Keratinocyte (primary cell): ENCODE measurements around the gene KRTAP12-3. TPM values are rescaled to one million over a fixed set of nuclear protein-coding genes. Genes with fewer than 3 reads are reported as not detected.

Experiments
- DNase-seq: peaks from one replicate; pipeline ENCODE4 v3.0.0-alpha.2; 2011; ENCODE audit warnings: low read depth, missing footprints, low spot score
- FAIRE-seq: peaks from 2 replicates; lab custom pipeline; 2011; peaks lifted over from hg19 to GRCh38; lab: Jason Lieb, UNC
- H2AFZ ChIP-seq: 2 replicates; pipeline ENCODE4 v1.6.0; 2012; ENCODE audit warnings: low read length, control low read depth, inconsistent platforms; ENCODE audit not compliant: control insufficient read depth
- H3K27ac ChIP-seq: 2 replicates; pipeline ENCODE4 v1.5.1; 2011; ENCODE audit warnings: low read length; ENCODE audit not compliant: control insufficient read depth, insufficient read depth
- H3K27me3 ChIP-seq: 3 replicates; pipeline ENCODE4 v1.6.0; 2011; ENCODE audit warnings: low read length; ENCODE audit not compliant: control insufficient read depth, insufficient read depth; ENCODE audit errors: extremely low read depth
- H3K36me3 ChIP-seq, 2 experiments: 2 replicates in 1 of 2; 3 replicates in 1 of 2; pipeline ENCODE4 v1.5.1; 2011; ENCODE audit warnings: low read length in 2 of 2, mild to moderate bottlenecking in 1 of 2; ENCODE audit not compliant: control insufficient read depth in 2 of 2, insufficient read depth in 2 of 2; ENCODE audit errors: extremely low read depth in 1 of 2
- H3K4me1 ChIP-seq: 3 replicates; pipeline ENCODE4 v1.5.1; 2011; ENCODE audit warnings: low read length; ENCODE audit not compliant: control insufficient read depth, insufficient read depth; ENCODE audit errors: extremely low read depth
- H3K4me2 ChIP-seq: 3 replicates; pipeline ENCODE4 v1.6.0; 2011; ENCODE audit warnings: low read depth, low read length; ENCODE audit not compliant: control insufficient read depth, insufficient read depth; ENCODE audit errors: extremely low read depth
- H3K4me3 ChIP-seq, 3 experiments: fragments of 200-600 bp in 1 of 3; sonication (generic) in 1 of 3; 2 replicates in 2 of 3; 3 replicates in 1 of 3; pipeline ENCODE4 v1.5.1; 2011 to 2016; ENCODE audit warnings: low read length in 3 of 3, mild to moderate bottlenecking in 3 of 3, control low read depth in 2 of 3, inconsistent platforms in 1 of 3, low read depth in 1 of 3, mixed read lengths in 1 of 3, mixed run types in 1 of 3, moderate library complexity in 1 of 3; ENCODE audit not compliant: control insufficient read depth in 2 of 3, insufficient read depth in 2 of 3; ENCODE audit errors: extremely low read depth in 1 of 3
- H3K79me2 ChIP-seq: 2 replicates; pipeline ENCODE4 v1.6.0; 2012; ENCODE audit warnings: low read length; ENCODE audit not compliant: control insufficient read depth, insufficient read depth
- H3K9ac ChIP-seq: 3 replicates; pipeline ENCODE4 v1.6.0; 2011; ENCODE audit warnings: low read length; ENCODE audit not compliant: control insufficient read depth, insufficient read depth; ENCODE audit errors: extremely low read depth
- H3K9me1 ChIP-seq: 3 replicates; pipeline ENCODE4 v1.6.0; 2011; ENCODE audit warnings: low read length; ENCODE audit not compliant: control insufficient read depth, insufficient read depth; ENCODE audit errors: extremely low read depth
- H3K9me3 ChIP-seq: 2 replicates; pipeline ENCODE4 v1.5.1; 2012; ENCODE audit warnings: low read depth, low read length; ENCODE audit not compliant: control insufficient read depth
- H4K20me1 ChIP-seq: 3 replicates; pipeline ENCODE4 v1.6.0; 2011; ENCODE audit warnings: low read length; ENCODE audit not compliant: control insufficient read depth, insufficient read depth; ENCODE audit errors: extremely low read depth
- EZH2 ChIP-seq: IDR thresholded peaks from one replicate; pipeline ENCODE4 v1.6.1; 2012; ENCODE audit warnings: inconsistent platforms, mild to moderate bottlenecking, low read length, moderate library complexity
- dilution Hi-C: fragments of 300-500 bp; cut with MboI; formaldehyde crosslinking; loops from one replicate; pipeline ENCODE4 v1.7.0; 2020; ENCODE audit warnings: low sequenced_read_pairs; ENCODE audit not compliant: extremely low pct_ligation_motif_present
- polyA plus RNA-seq, 5 experiments: library from polyadenylated mRNA; depleted of rRNA in 3 of 5; stranded (reverse) in 3 of 5; stranded (forward) in 1 of 5; unstranded in 1 of 5; fragments of >200 nt; gene quantifications; 1 replicate in 1 of 5; 2 replicates in 3 of 5; 3 replicates in 1 of 5; pipeline versions ENCODE4 v1.2.1 to v1.2.3, GENCODE V29; 2011 to 2012; ENCODE audit warnings: missing spikeins in 2 of 5, low read depth in 1 of 5, low replicate concordance in 1 of 5
- TF ChIP-seq, protein P1 (sequence below), 3 experiments: IDR thresholded peaks in 1 of 3; conservative IDR thresholded peaks in 1 of 3; optimal IDR thresholded peaks in 1 of 3; 2 replicates in 2 of 3; 3 replicates in 1 of 3; pipeline versions ENCODE3 to v1.5.1; 2011; ENCODE audit warnings: low read length in 3 of 3, mild to moderate bottlenecking in 3 of 3, moderate library complexity in 2 of 3, control low read depth in 1 of 3, inconsistent platforms in 1 of 3; ENCODE audit not compliant: insufficient read depth in 2 of 3; ENCODE audit errors: extremely low read depth in 1 of 3

KRTAP12-3 gene
- polyA plus RNA-seq, 1 donor (not counting 4 experiments of a cell fraction or from before 2014, with no cell fraction given): not detected

DNA sequence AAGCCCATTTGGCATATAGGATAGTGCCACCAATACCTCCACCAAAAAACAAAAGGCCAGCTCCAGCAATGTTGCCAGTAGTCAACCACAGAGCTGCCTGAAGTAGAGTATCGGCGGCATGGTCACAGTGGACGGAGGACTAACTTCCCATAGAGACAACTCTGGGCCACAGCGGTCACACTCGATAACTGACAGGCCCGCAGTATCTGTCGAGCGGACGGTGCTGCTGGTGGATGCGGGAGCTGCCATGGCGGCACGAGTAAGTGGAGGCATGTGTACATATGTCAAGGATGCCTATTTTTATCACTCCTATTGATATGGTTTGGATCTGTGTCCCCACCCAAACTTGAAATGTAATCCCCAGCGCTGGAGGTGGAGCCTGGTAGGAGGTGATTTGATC is 20.1 kb downstream of the KRTAP12-3 start:
- dilution Hi-C loops: no loop called here
- no peak for FAIRE-seq

DNA sequence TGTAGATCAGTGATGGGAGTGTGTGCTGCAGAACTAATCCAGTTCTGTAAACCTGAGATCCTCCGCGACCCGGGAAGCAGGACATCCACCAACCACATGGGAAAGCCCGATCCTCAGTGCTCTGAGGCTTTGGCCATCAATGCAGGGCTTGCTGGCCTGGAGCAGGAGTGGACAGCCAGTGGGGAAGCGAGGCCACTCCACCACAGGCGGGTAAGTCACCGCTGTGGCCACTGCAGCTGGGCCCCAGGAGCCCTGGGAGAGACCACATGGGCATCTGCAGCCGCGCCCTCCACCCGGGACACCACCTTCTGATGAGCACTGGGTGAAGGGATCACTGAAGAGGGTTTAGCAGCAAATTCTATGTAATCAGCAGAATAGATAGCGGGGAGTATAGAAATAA is 23.4 kb downstream of the KRTAP12-3 start:
- no peak for DNase-seq
- Histone ChIP-seq H3K4me3 (no peak overlapping the region), H3K4me1 (no peaks in the 10 kb centered on the region), H3K36me3 (no peaks in the 10 kb centered on the region), H3K9ac (no peak overlapping the region), H3K27me3 (no peaks in the 10 kb centered on the region), H3K9me1 (no peaks in the 10 kb centered on the region), H3K79me2 (no peaks in the 10 kb centered on the region), H2AFZ (no peak overlapping the region), H3K9me3 (no peaks in the 10 kb centered on the region), H3K4me2 (no peak overlapping the region), H4K20me1 (no peaks in the 10 kb centered on the region), H3K27ac (no peak overlapping the region)
- dilution Hi-C loops: no loop called here
- no peak for FAIRE-seq
- TF ChIP-seq, protein P1, sequence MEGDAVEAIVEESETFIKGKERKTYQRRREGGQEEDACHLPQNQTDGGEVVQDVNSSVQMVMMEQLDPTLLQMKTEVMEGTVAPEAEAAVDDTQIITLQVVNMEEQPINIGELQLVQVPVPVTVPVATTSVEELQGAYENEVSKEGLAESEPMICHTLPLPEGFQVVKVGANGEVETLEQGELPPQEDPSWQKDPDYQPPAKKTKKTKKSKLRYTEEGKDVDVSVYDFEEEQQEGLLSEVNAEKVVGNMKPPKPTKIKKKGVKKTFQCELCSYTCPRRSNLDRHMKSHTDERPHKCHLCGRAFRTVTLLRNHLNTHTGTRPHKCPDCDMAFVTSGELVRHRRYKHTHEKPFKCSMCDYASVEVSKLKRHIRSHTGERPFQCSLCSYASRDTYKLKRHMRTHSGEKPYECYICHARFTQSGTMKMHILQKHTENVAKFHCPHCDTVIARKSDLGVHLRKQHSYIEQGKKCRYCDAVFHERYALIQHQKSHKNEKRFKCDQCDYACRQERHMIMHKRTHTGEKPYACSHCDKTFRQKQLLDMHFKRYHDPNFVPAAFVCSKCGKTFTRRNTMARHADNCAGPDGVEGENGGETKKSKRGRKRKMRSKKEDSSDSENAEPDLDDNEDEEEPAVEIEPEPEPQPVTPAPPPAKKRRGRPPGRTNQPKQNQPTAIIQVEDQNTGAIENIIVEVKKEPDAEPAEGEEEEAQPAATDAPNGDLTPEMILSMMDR (optimal IDR thresholded peaks at IDR 0.05 in 1 of 3, IDR thresholded peaks at IDR 0.05 in 1 of 3, conservative IDR thresholded peaks at IDR 0.05 in 1 of 3; ENCODE audit: extremely low read depth in 1 of 3, insufficient read depth in 2 of 3, low read length in 3 of 3): no peak
- TF ChIP-seq EZH2: no peak

More for the DNA sequence above, 20.1 kb downstream of the KRTAP12-3 start:
- H3K9me1 ChIP-seq: no peaks in the 10 kb centered on the region
- no peaks in the 10 kb centered on the region for H3K36me3 ChIP-seq
- H3K4me3 ChIP-seq: no peak overlapping the region
- H3K4me1 ChIP-seq: no peaks in the 10 kb centered on the region
- H3K4me2 ChIP-seq: no peak overlapping the region
- no peaks in the 10 kb centered on the region for H3K79me2 ChIP-seq
- H4K20me1 ChIP-seq: no peaks in the 10 kb centered on the region
- peaks cover 2% of the 10 kb centered on the region for H3K27me3 ChIP-seq
- H3K9ac ChIP-seq: no peak overlapping the region
- no peaks in the 10 kb centered on the region for H3K9me3 ChIP-seq
- TF ChIP-seq, protein P1 (optimal IDR thresholded peaks at IDR 0.05 in 1 of 3, IDR thresholded peaks at IDR 0.05 in 1 of 3, conservative IDR thresholded peaks at IDR 0.05 in 1 of 3; ENCODE audit: extremely low read depth in 1 of 3, insufficient read depth in 2 of 3, low read length in 3 of 3): no peak
- no peak for TF ChIP-seq EZH2
- DNase-seq: no peak
- H3K27ac ChIP-seq: no peak overlapping the region
- H2AFZ ChIP-seq: no peak overlapping the region
